Fibroblast of lung (primary cell): ENCODE results near the gene TLR8.

Experiments used
- CTCF ChIP-seq, 2 donors: IDR thresholded peaks in 1 of 2; conservative IDR thresholded peaks in 1 of 2; 1 replicate in 1 of 2; 2 replicates in 1 of 2; pipeline ENCODE4 v1.5.1; 2011 to 2012; ENCODE audit warnings: low read length in 2 of 2, control low read depth in 1 of 2, inconsistent platforms in 1 of 2, low read depth in 1 of 2, mild to moderate bottlenecking in 1 of 2
- EZH2 ChIP-seq: IDR thresholded peaks from 2 replicates; pipeline ENCODE4 v1.5.1; 2012; ENCODE audit warnings: low read length, control low read depth, mild to moderate bottlenecking; ENCODE audit errors: missing control alignments

GRCh38 chrX:12917753-12918152, 11.3 kb downstream of the TLR8 start:
- TF ChIP-seq CTCF (conservative IDR thresholded peaks at IDR 0.05 in 1 of 2, IDR thresholded peaks at IDR 0.05 in 1 of 2; ENCODE audit: low read depth in 1 of 2, low read length in 2 of 2) (no peak), EZH2 (no peak)
